SK-N-MC (cell line): Measurements from ENCODE around the gene SOCS1.

Experiments used
- EZH2 ChIP-seq: fragments of 200-600 bp; sonication (generic); IDR thresholded peaks from one replicate; pipeline ENCODE4 v1.6.1; 2017; ENCODE audit warnings: antibody characterized with exemption
- FOXP2 ChIP-seq: optimal IDR thresholded peaks from 2 replicates; pipeline ENCODE3; 2011; ENCODE audit warnings: mild to moderate bottlenecking, moderate library complexity; ENCODE audit not compliant: insufficient read depth; ENCODE audit errors: extremely low read length, control extremely low read depth

DNA sequence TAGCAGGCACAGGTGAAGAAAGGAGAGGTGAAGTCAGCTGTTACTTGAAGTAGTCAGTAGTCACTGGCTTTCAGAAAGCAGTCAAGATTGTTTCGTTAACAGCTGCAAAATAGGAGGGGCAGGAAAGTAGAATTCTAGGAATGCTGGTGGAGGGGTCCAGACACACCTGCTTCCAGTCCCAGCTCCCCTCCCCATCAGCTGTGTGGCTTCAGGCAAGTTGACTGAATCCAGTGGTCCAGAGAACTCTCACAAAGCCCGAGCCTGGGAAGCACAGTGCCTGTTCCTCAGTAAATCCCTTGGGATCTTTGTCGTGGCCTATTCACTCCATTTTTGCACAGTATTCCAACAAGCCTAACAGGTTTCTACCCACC, 4.6 kb upstream of the SOCS1 start:
- no peak for TF ChIP-seq FOXP2
- no peak for TF ChIP-seq EZH2
